ENCODE results near the gene GMPR2.

DNA sequence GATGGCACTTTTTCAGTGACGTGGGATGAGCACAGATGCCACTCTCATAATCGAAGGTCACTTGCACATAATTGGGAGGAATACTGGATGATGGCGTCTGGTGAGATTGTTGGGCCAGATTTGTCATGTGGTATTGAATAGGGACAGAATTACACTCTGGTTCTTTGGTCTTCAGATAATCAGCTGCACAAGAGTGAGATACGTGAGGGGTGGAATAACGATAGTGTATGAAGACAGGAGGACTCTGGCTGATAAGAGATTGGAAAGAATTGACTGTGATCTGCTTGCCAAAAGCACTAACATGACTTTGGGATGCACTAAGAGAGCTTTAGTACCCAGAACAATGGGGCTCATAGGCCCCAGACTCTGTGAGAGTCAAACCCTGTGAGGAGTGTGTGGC lies 45.7 kb downstream of the GMPR2 start:
- TF ChIP-seq, protein P1, sequence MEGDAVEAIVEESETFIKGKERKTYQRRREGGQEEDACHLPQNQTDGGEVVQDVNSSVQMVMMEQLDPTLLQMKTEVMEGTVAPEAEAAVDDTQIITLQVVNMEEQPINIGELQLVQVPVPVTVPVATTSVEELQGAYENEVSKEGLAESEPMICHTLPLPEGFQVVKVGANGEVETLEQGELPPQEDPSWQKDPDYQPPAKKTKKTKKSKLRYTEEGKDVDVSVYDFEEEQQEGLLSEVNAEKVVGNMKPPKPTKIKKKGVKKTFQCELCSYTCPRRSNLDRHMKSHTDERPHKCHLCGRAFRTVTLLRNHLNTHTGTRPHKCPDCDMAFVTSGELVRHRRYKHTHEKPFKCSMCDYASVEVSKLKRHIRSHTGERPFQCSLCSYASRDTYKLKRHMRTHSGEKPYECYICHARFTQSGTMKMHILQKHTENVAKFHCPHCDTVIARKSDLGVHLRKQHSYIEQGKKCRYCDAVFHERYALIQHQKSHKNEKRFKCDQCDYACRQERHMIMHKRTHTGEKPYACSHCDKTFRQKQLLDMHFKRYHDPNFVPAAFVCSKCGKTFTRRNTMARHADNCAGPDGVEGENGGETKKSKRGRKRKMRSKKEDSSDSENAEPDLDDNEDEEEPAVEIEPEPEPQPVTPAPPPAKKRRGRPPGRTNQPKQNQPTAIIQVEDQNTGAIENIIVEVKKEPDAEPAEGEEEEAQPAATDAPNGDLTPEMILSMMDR (IDR thresholded peaks at IDR 0.05), result no peak
- TF ChIP-seq POLR2A (IDR thresholded peaks at IDR 0.05), result no peak

Measured in testis (tissue), 2 donors.